IPS DF 4.7 (cell line): Measurements from ENCODE around the gene DIAPH2.

ENCODE experiments used
- DNase-seq: peaks from one replicate; pipeline ENCODE4 v3.0.0-alpha.2; 2013; ENCODE audit warnings: low spot score; ENCODE audit errors: extremely low read depth

Gene DIAPH2

GRCh38 chrX:97159916-97160800 lies 475.5 kb downstream of the DIAPH2 start:
- DNase-seq = no peak

GRCh38 chrX:97167333-97167732 lies 482.7 kb downstream of the DIAPH2 start:
- no peak for DNase-seq

GRCh38 chrX:97168646-97169045 lies 484.0 kb downstream of the DIAPH2 start:
- no peak for DNase-seq

- DNase-seq = no peak
Observed at GRCh38 chrX:97175147-97175546, 490.5 kb downstream of the DIAPH2 start.

- DNase-seq = no peak
Observed at GRCh38 chrX:97189668-97190067, 505.0 kb downstream of the DIAPH2 start.

GRCh38 chrX:97199501-97199900 lies 514.9 kb downstream of the DIAPH2 start:
- no peak for DNase-seq

- no peak for DNase-seq
Observed at GRCh38 chrX:97200454-97200853, 515.8 kb downstream of the DIAPH2 start.

- DNase-seq = no peak
Observed at GRCh38 chrX:97210501-97210900, 525.9 kb downstream of the DIAPH2 start.

- DNase-seq = no peak
Observed at GRCh38 chrX:97211070-97211469, 526.4 kb downstream of the DIAPH2 start.

- no peak for DNase-seq
Observed at GRCh38 chrX:97215186-97215585, 530.5 kb downstream of the DIAPH2 start.

GRCh38 chrX:97224148-97224547 lies 539.5 kb downstream of the DIAPH2 start:
- no peak for DNase-seq

- DNase-seq = no peak
Observed at GRCh38 chrX:97229318-97229717, 544.7 kb downstream of the DIAPH2 start.

GRCh38 chrX:97230948-97231347 lies 546.3 kb downstream of the DIAPH2 start:
- no peak for DNase-seq

- no peak for DNase-seq
Observed at GRCh38 chrX:97234471-97235081, 549.9 kb downstream of the DIAPH2 start.

- no peak for DNase-seq
Observed at GRCh38 chrX:97238632-97239031, 554.0 kb downstream of the DIAPH2 start.

GRCh38 chrX:97252111-97252510 lies 567.5 kb downstream of the DIAPH2 start:
- no peak for DNase-seq

GRCh38 chrX:97260679-97261078 lies 576.0 kb downstream of the DIAPH2 start:
- DNase-seq = no peak

GRCh38 chrX:97266406-97267121 lies 581.9 kb downstream of the DIAPH2 start:
- no peak for DNase-seq

GRCh38 chrX:97267396-97268181 lies 582.9 kb downstream of the DIAPH2 start:
- DNase-seq = no peak

- no peak for DNase-seq
Observed at GRCh38 chrX:97268182-97268680, 583.6 kb downstream of the DIAPH2 start.

GRCh38 chrX:97284531-97284930 lies 599.9 kb downstream of the DIAPH2 start:
- DNase-seq = no peak
